GM21786 (cell line): Measurements from ENCODE around the gene C10orf90.

Experiments used
- ATAC-seq: cut with Tn5 transposase; IDR thresholded peaks from one replicate; pipeline ENCODE4 v1.9.1; 2021; ENCODE audit not compliant: unreplicated experiment

Gene C10orf90

DNA sequence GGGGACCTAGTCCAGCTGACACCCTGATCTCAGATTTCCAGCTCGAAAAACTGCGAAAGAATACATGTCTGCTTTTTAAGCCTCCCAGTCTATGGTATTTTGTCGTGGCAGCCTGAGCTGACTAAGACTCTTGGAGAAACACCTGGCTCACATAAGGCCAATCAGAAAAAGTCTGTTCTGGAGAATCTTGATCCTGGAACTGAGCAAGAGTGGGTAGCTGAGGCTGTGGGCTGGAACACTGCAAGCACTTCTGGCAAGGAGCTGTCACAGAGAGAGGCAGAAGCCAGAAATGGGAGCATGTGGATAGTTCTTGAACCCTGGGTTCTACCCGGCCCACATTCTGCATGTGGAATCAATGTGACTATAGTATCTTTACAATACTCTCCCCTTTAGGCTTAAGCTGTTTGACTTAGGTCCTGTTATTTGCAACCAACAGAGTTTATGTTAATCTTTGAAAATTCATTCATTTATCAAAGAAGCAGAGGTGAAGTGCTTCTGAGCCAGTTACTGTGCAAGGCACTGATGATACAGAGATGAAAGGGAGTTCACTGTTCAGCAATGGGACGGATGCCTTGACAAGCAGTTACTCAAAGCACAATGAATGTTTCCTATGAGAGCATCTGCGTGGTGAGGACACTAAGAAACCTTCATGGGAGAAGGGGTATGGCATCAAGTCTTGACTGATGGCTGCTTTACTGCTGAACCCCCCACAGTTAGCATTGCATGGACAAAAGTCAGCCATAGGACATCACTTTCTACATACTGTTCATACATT, 4.4 kb upstream of the C10orf90 start:
- ATAC-seq = no peak

- no peak for ATAC-seq
Measured at GRCh38 chr10:126673565-126673964, 3.1 kb upstream of the C10orf90 start.

GRCh38 chr10:126671402-126671975, 996 bp upstream of the C10orf90 start:
- no peak for ATAC-seq

- ATAC-seq = no peak
Measured at GRCh38 chr10:126670895-126671261, 385 bp upstream of the C10orf90 start.

GRCh38 chr10:126669168-126669567, 1.3 kb downstream of the C10orf90 start:
- no peak for ATAC-seq

GRCh38 chr10:126668505-126668904, 2.0 kb downstream of the C10orf90 start:
- ATAC-seq = no peak

- no peak for ATAC-seq
Measured at GRCh38 chr10:126667568-126667967, 2.9 kb downstream of the C10orf90 start.

DNA sequence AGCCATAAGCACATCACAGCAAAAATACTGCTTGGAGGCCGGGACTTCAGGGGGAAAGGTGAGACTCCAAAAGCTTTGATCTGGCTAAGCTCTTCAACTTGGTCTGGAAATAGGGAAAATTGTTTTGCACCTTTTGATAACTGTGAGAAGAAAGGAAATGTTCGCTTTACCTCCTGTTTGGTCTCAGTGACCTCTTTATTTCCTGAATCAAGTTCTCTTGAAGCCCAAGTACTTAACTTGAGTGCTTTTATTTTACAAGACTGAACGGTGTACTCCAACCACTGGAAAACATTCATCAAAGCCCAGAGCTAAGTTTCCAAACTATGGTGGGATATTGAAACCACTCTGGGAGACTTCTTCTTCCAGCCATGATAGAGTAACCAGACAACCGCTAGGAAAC, 5.3 kb downstream of the C10orf90 start:
- ATAC-seq = no peak

GRCh38 chr10:126663880-126664279, 6.6 kb downstream of the C10orf90 start:
- ATAC-seq = no peak

- no peak for ATAC-seq
Measured at GRCh38 chr10:126663328-126663727, 7.2 kb downstream of the C10orf90 start.

DNA sequence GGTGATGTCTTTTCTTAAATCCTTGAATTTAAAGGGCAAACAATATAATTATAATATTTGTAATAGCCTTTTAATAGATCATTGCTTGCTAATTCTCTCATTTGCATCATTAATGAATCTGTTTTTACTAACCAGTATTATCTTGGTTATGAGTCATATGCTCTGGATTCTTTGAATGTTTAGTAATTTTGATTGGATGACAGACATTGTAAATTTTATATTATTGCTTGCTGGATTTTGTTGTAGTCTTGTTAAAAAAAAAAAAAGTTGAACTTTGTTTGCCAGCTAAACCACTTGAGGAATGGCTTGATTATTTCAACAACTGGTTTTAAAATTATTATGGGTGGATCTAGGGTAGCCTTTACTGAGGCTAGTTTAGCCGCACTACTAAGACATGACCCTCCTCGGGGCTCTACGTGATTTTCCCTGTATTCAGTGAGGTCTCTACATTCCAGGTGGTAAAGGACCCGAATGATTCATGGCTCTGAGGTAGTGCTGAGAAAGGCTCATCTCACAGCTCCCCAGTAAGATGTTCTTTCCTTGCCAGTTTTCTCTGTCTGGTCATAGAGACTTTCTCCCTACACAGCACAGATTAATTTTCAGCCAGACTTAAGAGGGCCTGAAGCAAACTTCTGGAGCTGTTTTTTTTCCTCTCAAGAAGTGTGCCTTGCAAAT, 8.5 kb downstream of the C10orf90 start:
- ATAC-seq = no peak

GRCh38 chr10:126661356-126661755, 9.1 kb downstream of the C10orf90 start:
- ATAC-seq = no peak

- no peak for ATAC-seq
Measured at GRCh38 chr10:126659750-126660149, 10.7 kb downstream of the C10orf90 start.

DNA sequence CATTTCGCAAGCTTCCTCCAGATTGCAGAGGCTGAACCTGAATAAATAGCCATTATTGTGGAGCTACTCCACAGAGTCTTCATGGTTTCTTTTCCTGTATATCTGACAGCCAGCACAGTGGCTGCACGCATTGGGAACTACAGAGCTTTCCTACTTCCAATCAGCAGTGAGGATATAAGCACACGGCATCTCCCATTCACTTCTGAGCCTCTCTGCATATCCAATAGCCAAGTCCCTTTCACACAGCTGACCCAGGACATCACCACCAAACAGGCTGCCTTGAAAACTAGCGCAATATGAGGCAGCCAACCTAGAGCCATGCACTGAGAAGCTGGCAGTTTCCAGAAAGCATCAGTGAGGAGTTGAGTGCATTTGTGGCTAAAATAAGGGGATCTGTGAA, 11.6 kb downstream of the C10orf90 start:
- ATAC-seq = no peak

- no peak for ATAC-seq
Measured at GRCh38 chr10:126654579-126654978, 15.9 kb downstream of the C10orf90 start.

- ATAC-seq = no peak
Measured at GRCh38 chr10:126651467-126651866, 19.0 kb downstream of the C10orf90 start.

- no peak for ATAC-seq
Measured at GRCh38 chr10:126650161-126650560, 20.3 kb downstream of the C10orf90 start.

GRCh38 chr10:126647116-126647515, 23.4 kb downstream of the C10orf90 start:
- no peak for ATAC-seq

DNA sequence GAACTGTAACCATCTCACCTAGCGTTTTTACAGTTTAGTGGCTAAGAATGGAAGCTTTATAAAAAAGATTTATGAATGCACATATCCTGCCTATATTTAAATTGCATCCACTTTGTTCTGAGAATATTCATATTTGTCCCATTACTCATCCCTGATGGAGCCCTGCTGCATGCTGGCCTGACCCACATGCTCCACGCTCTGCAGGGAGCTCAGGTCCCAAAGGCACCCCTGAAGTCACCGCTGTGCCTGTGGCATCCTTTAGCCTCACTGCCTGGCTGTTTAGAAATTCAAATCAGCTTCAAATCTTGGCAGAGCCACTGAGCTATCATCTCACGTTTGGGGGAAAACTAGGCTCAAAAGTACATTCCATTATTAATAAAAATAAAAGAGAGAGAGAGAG, 24.4 kb downstream of the C10orf90 start:
- ATAC-seq = no peak

GRCh38 chr10:126640401-126640800, 30.1 kb downstream of the C10orf90 start:
- ATAC-seq = no peak

DNA sequence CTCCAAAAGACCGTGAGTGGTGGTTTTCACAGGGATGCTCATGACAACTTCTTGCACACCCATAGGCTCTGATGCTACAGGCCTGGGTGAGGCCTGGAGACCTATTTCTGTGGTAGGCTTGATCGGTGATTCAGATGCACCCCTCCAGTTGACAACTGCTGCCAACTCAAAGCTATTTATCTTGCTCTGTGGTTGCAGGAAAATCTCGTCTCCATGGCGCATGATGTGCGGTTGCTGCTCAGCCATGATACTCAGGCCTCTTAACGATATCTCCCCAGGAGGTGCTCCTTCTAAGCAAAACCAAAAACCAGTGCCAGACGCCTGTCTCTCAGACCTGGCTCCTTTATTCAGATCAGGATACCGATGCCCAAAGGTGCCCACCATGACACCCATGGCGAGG, 31.4 kb downstream of the C10orf90 start:
- no peak for ATAC-seq

DNA sequence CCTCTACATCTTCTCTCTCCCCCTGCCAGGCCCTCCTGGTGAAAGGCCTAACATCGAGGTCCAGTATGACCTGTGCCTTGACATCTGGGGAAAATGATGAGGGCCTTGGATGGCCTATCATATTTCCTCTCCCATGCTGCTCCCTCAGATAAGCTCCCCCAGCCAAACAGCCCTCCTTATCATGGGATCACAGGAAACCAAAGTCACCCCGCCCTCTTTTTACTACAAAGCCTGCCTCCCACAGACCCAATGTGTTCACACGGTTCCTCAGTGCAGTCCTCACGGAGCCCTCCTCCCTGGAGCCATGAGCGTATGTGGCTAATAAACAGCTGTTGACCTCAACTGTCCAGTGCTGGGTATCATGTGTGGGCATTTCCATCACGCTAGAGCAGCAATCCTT, 32.0 kb downstream of the C10orf90 start:
- ATAC-seq = no peak
